HG02588 (cell line): ENCODE results near the gene LKAAEAR1.

Experiments used
- ATAC-seq: cut with Tn5 transposase; IDR thresholded peaks from one replicate; pipeline ENCODE4 v1.9.1; 2021; ENCODE audit warnings: mild to moderate bottlenecking, moderate library complexity; ENCODE audit not compliant: unreplicated experiment

The LKAAEAR1 gene

GRCh38 chr20:64068386-64069208, 15.6 kb downstream of the LKAAEAR1 start:
- ATAC-seq: no peak

DNA sequence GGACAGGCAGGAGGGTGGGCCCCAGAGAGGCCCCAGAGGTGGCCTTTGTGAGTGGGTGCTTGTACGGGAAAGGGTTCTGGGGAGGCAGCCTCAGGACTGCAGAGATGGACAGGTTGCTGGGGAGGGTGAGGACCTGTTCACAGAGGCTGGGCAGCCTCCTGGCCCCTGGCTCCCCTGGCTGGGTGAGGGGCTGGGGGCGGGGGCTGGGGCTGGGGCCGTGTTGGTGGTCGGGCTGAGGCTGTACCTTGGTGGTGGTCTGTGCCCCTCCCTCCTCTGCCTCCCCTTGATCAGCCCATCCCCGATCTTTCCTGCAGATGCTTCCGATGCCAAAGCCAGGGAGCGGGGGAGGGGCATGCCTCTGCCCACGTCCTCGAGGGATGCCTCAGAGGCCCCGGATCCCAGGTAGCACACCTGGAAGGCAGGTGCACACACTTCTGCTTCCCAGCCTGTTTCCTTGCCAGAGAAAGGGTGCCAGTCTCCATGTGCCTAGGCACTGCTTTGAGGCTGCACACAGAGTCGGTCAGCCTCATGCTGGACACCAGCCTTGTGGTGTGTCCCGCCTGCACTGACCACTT, 16.4 kb downstream of the LKAAEAR1 start:
- ATAC-seq: no peak

DNA sequence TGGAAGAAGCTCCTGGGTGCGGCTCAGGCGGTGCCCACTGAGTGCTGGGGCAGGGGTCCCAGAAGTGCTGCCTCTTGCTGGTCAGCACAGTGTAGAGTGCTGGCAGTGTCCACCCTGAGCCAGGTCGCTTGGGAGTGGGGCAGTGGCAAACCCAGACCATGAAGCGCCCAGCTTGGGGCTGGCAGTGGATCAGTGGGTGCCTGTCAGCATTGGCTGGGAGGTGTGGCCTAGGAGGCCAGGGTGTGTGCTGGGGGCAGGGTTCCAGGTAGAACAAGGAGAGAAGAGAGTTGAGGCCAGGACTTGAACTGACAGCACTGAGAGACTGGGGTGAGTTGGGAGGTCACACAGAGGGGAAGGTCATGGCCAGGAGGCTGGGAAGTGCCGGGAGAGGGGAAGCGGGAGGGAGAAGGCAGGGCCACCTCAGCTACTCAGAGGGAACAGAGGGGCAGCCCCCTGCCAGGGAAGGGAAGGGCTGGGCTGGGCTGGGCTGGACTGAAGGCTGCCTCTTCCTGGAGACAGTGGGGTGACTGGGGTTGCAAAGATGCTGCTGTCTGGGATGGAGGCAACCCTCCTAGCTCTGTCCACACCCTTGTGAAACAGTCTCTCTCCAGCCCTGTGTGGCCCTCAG, 17.1 kb downstream of the LKAAEAR1 start:
- no peak for ATAC-seq

DNA sequence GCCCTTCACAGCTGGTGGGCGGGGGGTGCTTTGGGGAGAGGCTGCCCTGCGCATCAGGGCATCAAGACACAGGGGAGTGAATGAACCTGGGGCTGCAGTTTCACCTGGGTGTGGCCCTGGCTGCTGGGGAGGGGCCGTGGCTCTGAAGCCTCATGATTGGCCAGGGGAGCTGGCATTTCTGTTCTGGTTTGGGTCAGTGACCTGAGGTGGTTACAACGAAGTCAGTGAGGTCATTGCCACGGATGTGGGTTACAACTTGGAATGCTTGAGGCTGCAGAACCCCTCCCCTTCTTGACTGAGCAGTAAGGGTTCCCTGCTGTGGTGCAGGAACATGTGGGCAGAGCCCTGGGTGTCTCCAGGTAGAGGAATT, 18.2 kb downstream of the LKAAEAR1 start:
- no peak for ATAC-seq

DNA sequence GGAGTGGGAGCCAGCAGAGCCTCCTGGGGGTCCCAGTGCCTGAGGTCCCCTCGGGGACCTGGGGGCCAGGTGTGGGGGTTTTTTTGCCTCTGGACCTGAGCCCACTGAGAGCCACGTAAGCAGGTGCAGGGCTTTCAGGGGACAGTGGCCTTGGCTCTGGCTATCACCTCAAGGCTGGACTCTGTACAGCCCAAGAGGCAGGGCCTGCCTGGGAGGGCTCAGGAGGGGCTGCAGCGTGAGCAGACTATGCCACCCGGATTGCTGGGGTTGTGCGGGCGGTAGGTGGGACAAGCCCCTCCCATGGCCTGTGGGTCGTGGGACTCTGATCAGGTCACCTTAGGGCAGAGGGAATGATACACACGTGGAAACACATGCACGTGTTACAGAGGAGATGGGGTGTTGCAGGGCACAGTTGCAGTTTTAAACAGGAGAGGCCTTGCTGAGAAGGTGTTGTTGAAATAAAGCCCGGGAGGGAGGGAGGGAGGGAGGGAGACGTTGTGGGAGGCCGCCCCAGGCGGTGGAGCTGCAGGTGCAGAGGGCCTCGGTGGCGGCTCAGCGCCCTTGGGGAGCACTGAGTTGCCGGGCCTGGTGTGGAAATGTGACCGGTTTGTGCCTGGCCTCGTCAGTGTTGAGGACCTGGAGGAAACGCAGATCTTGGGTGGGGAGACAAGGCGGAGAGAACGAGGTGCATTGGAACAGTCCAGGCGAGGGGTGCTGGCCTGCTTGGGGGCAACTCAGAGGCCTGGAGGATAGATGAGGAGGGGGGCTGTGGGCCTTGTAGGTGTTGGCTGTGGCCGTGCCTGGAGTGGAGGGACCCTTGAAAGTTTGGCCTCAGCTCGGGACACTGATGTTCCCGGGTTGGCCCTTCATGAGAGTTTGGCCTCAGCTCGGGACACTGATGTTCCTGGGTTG, 18.9 kb downstream of the LKAAEAR1 start:
- no peak for ATAC-seq

GRCh38 chr20:64064145-64064698, 20.0 kb downstream of the LKAAEAR1 start:
- ATAC-seq: no peak

DNA sequence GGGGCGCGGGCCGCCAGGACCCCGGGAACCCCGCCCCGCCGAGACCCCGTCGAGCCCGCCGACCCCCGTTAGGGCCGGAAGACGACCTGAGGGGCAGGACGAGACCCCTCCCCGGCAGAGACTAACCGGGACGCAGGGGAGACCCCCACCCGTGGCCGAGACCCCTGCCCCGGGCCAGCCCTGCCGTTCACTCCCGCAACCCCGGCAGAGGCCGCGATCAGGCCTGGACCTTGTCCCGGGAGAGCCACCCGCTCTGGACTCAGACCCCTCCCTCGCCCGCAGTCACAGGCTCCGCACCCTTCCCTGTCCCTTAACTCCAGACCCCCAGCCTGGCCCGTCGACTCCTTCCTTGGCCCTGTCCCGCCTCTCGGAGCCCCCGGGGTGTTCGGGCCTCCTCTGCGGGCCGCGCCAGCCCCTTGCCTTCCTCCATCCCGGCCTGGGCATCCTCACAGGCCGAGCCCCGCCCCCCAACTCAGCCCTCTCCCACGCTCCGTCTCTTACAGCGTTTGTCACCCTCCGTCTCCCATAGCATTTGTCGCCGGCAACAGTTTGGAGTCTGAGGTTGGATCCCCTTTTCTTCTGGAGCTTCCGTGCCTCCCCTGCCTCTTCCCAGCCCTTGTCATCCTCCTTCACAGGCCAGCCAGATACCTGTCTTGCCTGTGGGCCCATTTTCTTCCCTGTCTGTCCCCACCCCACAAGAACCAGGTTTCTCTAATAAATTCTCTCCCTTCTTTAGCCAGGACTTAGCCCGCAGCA, 20.6 kb downstream of the LKAAEAR1 start:
- ATAC-seq: no peak

DNA sequence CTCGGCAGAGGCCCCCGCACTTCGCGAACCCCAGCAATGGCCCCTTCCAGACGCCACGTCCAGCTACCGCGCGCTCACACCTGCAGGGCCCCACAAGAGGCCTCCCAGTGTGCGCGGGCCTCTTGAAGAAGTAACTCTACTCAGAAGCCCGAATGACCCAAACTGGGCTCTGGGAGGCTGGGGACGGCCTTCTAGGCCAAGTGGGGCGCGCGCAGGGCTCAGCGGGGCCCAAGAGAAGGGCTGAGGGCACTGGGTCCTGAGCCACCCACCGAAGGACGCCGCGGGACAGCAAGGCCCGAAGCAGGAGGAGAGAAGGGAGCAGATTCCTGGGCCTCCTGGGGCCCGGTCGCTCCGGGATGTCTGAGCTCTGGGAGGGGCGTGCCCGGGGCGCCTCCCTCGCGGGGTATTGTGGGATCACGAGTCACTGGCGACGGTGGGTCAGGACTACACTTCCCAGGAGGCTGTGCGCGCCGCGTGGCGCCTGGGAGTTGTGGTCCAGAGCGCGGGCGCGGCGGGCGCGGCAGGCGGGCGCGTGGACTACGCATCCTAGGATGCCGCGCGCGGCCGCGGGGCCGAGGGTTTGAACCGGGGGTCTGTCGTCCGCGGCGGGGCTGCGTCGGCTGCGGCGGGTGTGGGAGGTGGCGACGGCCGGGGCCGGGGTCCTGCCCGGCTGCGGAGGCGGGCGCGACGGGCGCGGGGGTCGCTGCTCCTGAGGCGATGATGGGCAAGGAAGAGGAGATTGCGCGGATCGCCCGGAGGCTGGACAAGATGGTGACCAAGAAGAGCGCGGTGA, 21.4 kb downstream of the LKAAEAR1 start, which contains the start of gene TCEA2:
TSS of gene TCEA2 (plus strand) at position 603 of the 793 bp plus-strand sequence. CDS start at position 718, 115 bp downstream.
- peak; percentile 81 for ATAC-seq

DNA sequence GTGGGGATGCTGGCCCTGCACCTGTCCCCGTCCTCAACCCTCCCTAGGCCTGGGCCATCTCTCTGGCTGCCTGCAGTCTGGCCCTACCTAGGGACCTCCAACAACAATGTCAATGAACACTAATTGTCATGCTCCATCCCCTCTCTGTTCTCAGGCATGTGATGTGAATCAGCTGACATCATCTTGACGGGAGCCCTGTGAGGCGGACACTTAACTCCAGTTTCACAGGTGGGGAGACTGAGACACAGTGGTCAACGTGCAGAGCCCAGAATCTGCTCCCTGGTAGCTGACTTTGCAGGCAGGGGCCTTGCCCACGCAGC, 22.0 kb downstream of the LKAAEAR1 start:
- no peak for ATAC-seq

DNA sequence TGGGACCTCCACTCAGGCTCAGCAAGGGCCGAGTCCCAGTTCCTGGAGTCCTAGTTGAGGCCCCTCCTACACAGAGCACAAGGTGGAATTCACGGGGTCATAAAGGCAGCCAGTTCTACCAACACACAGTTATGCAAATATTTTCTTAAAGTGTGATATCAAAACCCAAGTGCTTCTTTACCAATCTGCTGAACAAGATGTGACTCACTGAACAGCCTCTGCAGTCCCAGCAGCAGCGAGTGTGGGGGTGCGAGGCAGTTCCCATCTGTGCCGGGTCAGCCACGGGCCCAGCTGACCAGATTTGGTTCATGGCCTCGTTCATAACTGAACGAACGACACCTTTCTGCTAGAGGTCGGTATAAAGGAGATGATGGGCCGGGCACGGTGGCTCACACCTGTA, 25.7 kb downstream of the LKAAEAR1 start:
- ATAC-seq: no peak

GRCh38 chr20:64057628-64058498, 26.3 kb downstream of the LKAAEAR1 start:
- no peak for ATAC-seq

GRCh38 chr20:64056889-64057627, 27.1 kb downstream of the LKAAEAR1 start:
- ATAC-seq: no peak

DNA sequence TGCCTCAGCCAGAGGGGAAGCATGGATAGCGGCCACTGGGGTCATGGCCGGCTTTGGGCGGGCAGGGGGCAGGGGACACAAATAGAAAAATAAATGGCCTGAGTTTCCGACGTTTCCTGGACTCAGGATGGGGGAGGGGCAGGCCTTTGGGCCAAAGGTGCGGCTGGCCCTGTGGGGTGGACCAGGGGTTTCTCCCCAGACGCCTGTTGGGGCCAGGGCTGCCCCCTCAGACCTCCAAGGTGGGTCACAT, 27.6 kb downstream of the LKAAEAR1 start:
- no peak for ATAC-seq

GRCh38 chr20:64055893-64056638, 28.1 kb downstream of the LKAAEAR1 start:
- ATAC-seq: no peak

- ATAC-seq: no peak
These were observed 28.8 kb downstream of the LKAAEAR1 start for GRCh38 chr20:64055396-64055892.

DNA sequence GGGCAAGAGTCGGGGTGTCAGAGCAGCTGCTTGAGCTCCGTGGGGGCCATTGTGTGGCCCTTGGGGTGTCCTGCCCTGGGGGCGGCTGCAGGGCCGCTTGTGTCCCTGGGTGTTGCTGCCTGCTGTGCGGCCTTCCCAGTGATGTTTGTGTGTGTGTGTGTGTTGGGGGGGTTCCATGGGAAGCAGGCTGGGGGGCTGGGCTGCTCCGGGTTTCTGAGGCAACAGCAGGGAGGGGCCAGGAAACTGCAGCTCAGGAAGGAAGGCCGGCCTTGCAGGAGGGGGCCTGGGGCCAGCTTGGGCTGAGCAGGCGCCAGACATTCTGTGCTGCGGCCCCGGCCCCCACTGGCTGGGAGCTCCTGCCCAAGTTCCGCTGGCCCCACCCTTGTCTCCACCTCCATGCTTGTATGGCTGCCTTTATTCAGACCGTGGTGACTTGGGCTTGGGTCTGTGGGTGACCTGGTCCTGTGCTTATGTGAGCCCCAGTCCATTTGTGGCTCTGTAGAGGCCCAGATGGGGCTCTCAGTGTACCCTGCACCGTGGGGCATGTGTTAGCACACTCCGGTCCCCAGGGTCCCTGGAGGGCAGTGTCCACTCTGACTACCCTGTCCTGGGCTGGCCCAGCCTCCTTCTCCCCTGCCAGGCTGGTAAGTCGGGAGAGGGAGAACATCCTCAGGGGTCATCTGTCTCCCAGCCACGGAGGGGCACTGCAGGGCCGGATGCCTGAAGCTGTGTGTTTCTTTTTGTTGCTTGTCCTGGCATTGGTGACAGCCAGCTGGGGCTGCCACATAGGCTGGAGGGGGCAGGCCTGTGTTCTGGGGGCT, 30.1 kb downstream of the LKAAEAR1 start:
- ATAC-seq: no peak
